A673 (cell line): Measurements from ENCODE around the gene TMX2. TPM values are rescaled to one million over a fixed set of nuclear protein-coding genes. Genes with fewer than 3 reads are reported as not detected.

Experiments used
- BruUV-seq: library from RNA; stranded (reverse); fragments of 400-500 nt; replicated peaks from 2 replicates; lab custom pipeline; 2021; lab: Mats Ljungman, UMichigan
- CTCF ChIA-PET: fragments of 300-600 bp; sonication (Branson Sonifier 250); formaldehyde crosslinking; loops from one replicate; lab custom pipeline; 2022; ENCODE audit warnings: antibody characterized with exemption; lab: Charles Lee
- POLR2A ChIA-PET: fragments of 300-600 bp; sonication (Branson Sonifier 250); formaldehyde crosslinking; loops from one replicate; lab custom pipeline; 2022; ENCODE audit warnings: antibody characterized with exemption; ENCODE audit not compliant: low non-redundant PET; lab: Charles Lee
- DNase-seq: peaks from one replicate; pipeline ENCODE4 v3.0.0-alpha.2; 2015; ENCODE audit warnings: low spot score
- H3K27ac ChIP-seq: fragments of 200-600 bp; sonication (generic); 2 replicates; pipeline ENCODE4 v1.5.1; 2016; ENCODE audit warnings: mixed run types, low read depth, mild to moderate bottlenecking, mixed read lengths, antibody characterized with exemption, low read length; ENCODE audit not compliant: poor library complexity, severe bottlenecking
- H3K27me3 ChIP-seq: fragments of 200-600 bp; sonication (generic); replicated peaks from 2 replicates; pipeline ENCODE4 v1.6.1; 2017; ENCODE audit warnings: mixed run types, low read depth, mild to moderate bottlenecking, mixed read lengths, antibody characterized with exemption, low read length; ENCODE audit not compliant: insufficient read depth, poor library complexity
- H3K36me3 ChIP-seq: fragments of 200-600 bp; sonication (generic); 2 replicates; pipeline ENCODE4 v1.6.1; 2016; ENCODE audit warnings: mixed run types, mild to moderate bottlenecking, mixed read lengths, antibody characterized with exemption, low read length; ENCODE audit not compliant: insufficient read depth, poor library complexity, severe bottlenecking
- H3K4me1 ChIP-seq: fragments of 200-600 bp; sonication (generic); 2 replicates; pipeline ENCODE4 v1.6.1; 2017; ENCODE audit warnings: mixed run types, mild to moderate bottlenecking, mixed read lengths, antibody characterized with exemption, low read length; ENCODE audit not compliant: insufficient read depth, poor library complexity, severe bottlenecking
- H3K4me3 ChIP-seq: fragments of 200-600 bp; sonication (generic); 2 replicates; pipeline ENCODE4 v1.5.1; 2016; ENCODE audit warnings: low read depth, mixed run types, mild to moderate bottlenecking, mixed read lengths, low read length; ENCODE audit not compliant: poor library complexity, severe bottlenecking
- H3K9me3 ChIP-seq: fragments of 200-600 bp; sonication (generic); 2 replicates; pipeline ENCODE4 v1.6.1; 2016; ENCODE audit warnings: mixed run types, low read depth, mild to moderate bottlenecking, mixed read lengths, antibody characterized with exemption, low read length; ENCODE audit not compliant: poor library complexity, severe bottlenecking
- CTCF ChIP-seq: fragments of 300-800, 200-600 bp; sonication (generic); conservative IDR thresholded peaks from 2 replicates; pipeline ENCODE4 v1.5.1; 2017; ENCODE audit warnings: low read depth, mild to moderate bottlenecking, antibody characterized with exemption, low read length, moderate library complexity, mixed read lengths
- EZH2 ChIP-seq: fragments of 200-600 bp; sonication (generic); IDR thresholded peaks from 2 replicates; pipeline ENCODE4 v1.6.1; 2017; ENCODE audit warnings: borderline replicate concordance, low read depth, mild to moderate bottlenecking, mixed read lengths, antibody characterized with exemption, low read length; ENCODE audit not compliant: poor library complexity, severe bottlenecking
- intact Hi-C: fragments of 100-400 bp; cut with micrococcal nuclease; formaldehyde crosslinking; loops from one replicate; pipeline ENCODE4 v1.10.0; 2022; ENCODE audit not compliant: unreplicated experiment
- total RNA-seq: library from RNA; stranded (reverse); gene quantifications from 2 replicates; pipeline ENCODE4 v1.2.3, GENCODE V29; 2021

The TMX2 gene
- total RNA-seq, 1 experiment from 2014 or later = 186 TPM

GRCh38 chr11:57775491-57775890, 63.1 kb downstream of the TMX2 start:
- TF ChIP-seq EZH2 (no peak), CTCF (no peak)
- Histone ChIP-seq H3K36me3 (no peaks in the 10 kb centered on the region), H3K9me3 (no peaks in the 10 kb centered on the region), H3K4me1 (peaks cover 57% of the 10 kb centered on the region), H3K4me3 (no peak overlapping the region), H3K27ac (peak overlapping the region; percentile 91), H3K27me3 (no peaks in the 10 kb centered on the region)
- intact Hi-C loops = no loop called here
- BruUV-seq = no TSS peak
- no peak for DNase-seq
- POLR2A ChIA-PET = no interaction called here
- CTCF ChIA-PET = no interaction called here

DNA sequence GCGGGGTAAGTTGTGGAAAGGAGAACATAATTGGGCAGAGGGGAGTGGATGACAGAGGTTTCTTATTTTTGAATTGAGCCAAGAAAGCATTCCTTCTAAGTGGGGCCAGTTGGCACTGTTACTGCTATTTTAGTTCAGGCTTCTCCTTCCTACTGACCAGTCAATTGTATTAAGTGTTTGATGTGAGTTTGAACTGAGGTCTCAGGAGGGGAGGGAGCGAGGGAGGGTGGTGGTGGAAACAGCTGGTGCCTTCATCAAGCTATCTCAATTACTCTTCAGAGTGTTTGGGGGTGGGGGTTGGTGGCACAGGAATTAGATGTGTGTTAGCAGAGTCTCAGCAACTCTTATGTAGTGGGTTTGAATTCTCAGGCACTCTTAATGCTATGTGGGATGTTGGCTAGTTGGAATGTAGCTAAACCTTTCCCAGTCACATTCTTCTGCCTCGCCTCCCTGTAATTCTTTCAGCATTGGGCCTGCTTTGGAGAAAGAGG, 63.7 kb downstream of the TMX2 start:
- H3K9me3 ChIP-seq = no peaks in the 10 kb centered on the region
- CTCF ChIA-PET = interaction anchor here (0.9 kb wide), 1 partner anchor 24 kb away, joined by 3 read pairs; no protein-coding TSS in a partner anchor
- no peak overlapping the region for H3K4me3 ChIP-seq
- H3K36me3 ChIP-seq = no peaks in the 10 kb centered on the region
- no peaks in the 10 kb centered on the region for H3K27me3 ChIP-seq
- no TSS peak for BruUV-seq
- intact Hi-C loops = no loop called here
- peak overlapping the region; percentile 91 for H3K27ac ChIP-seq
- DNase-seq = no peak
- H3K4me1 ChIP-seq = peaks cover 60% of the 10 kb centered on the region
- TF ChIP-seq CTCF (no peak), EZH2 (no peak)
- POLR2A ChIA-PET = no interaction called here

DNA sequence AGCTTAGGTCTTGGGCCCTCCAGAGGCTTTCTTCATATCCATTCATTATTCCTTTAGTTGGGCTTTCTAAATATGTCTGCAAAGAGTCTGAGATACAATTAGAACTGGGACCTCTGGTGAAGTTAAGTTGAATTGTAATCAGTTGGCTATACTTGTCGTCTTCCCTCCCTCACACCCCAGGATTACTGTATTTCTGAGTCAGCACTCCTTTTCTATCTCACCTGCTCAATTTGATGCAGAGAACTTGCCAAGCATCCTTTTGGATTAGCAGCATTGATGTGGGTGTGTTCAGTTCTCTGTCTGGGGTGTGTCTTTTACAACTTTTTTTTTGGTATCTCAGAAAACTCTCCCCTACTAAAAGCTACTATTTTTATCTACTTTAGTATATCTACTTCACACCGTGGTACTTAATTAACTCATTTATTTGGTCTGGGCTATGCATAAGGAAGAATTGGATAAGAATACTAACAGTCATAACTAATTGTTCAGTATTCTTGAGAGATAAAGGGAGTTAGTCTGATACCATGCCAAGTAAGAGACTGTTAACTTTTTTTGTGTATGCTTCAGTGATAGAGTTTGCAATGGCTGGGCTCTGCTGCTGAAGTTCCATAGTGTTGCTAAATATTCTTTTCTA, 64.3 kb downstream of the TMX2 start:
- intact Hi-C loops = no loop called here
- H3K27ac ChIP-seq = peak overlapping the region; percentile 91
- peaks cover 64% of the 10 kb centered on the region for H3K4me1 ChIP-seq

More for the DNA sequence above, 64.3 kb downstream of the TMX2 start:
- no TSS peak for BruUV-seq
- POLR2A ChIA-PET = interaction anchor here (0.6 kb wide), 2 partner anchors 74 to 273 kb away, joined by 3 to 4 read pairs; no protein-coding TSS in a partner anchor
- CTCF ChIA-PET = interaction anchor here (0.9 kb wide), 1 partner anchor 24 kb away, joined by 3 read pairs; no protein-coding TSS in a partner anchor
- no peak for DNase-seq
- Histone ChIP-seq H3K4me3 (no peak overlapping the region), H3K27me3 (no peaks in the 10 kb centered on the region), H3K36me3 (no peaks in the 10 kb centered on the region), H3K9me3 (no peaks in the 10 kb centered on the region)
- TF ChIP-seq CTCF (no peak), EZH2 (no peak)
